K562 (cell line): ENCODE measurements around the gene TBC1D5. TPM values are rescaled to one million over a fixed set of nuclear protein-coding genes. Genes with fewer than 3 reads are reported as not detected.

ENCODE experiments used
- ATAC-seq: fragments of 200-7000 bp; cut with Tn5 transposase; 3 replicates; pipeline ENCODE4 v1.9.1; 2020; ENCODE audit warnings: moderate library complexity
- BruUV-seq: library from RNA; stranded (reverse); fragments of 400-500 nt; replicated peaks from 2 replicates; lab custom pipeline; 2021; lab: Mats Ljungman, UMichigan
- CTCF ChIA-PET: fragments of 300-600 bp; formaldehyde crosslinking; extraction: SDS; loops from one replicate; lab custom pipeline; 2021; ENCODE audit warnings: low intra/inter-chr PET ratio; lab: Yijun Ruan, JAX
- POLR2A ChIA-PET: fragments of 300-600, 350-650 bp; sonication (Branson Sonifier 250); formaldehyde crosslinking; extraction: SDS; loops from one replicate; lab custom pipeline; 2021; ENCODE audit warnings: antibody characterized with exemption, inconsistent platforms; lab: Yijun Ruan, JAX
- DNase-seq, 4 experiments: peaks; one replicate each; pipeline versions ENCODE4 v3.0.0 to v3.0.0-alpha.2; 2011 to 2018; ENCODE audit warnings: low spot score in 3 of 4, mixed read lengths in 3 of 4; ENCODE audit errors: extremely low read depth in 1 of 4
- FAIRE-seq: peaks from 2 replicates; lab custom pipeline; 2011; peaks lifted over from hg19 to GRCh38; lab: Jason Lieb, UNC
- H2AFZ ChIP-seq: 2 replicates; pipeline ENCODE4 v1.6.0; 2011; ENCODE audit warnings: low read depth, low read length, control low read depth, inconsistent platforms
- H3K27ac ChIP-seq: fragments of 200-600 bp; 3 replicates; pipeline ENCODE4 v1.8.0; 2011; ENCODE audit warnings: low read depth, mild to moderate bottlenecking, control low read depth, inconsistent platforms, low read length, moderate library complexity, mixed read lengths; ENCODE audit errors: extremely low read depth
- H3K27me3 ChIP-seq, 2 experiments: fragments of 300-600 bp in 1 of 2; 2 replicates in 1 of 2; 3 replicates in 1 of 2; pipeline versions ENCODE4 v1.6.0 to v1.8.0; 2011; ENCODE audit warnings: inconsistent platforms in 2 of 2, low read length in 2 of 2, mild to moderate bottlenecking in 1 of 2, mixed read lengths in 1 of 2, moderate library complexity in 1 of 2; ENCODE audit not compliant: control insufficient read depth in 2 of 2, insufficient read depth in 2 of 2
- H3K36me3 ChIP-seq: fragments of 300-600 bp; 3 replicates; pipeline ENCODE4 v1.8.0; 2011; ENCODE audit warnings: mild to moderate bottlenecking, low read length, inconsistent platforms; ENCODE audit not compliant: control insufficient read depth, insufficient read depth
- H3K4me1 ChIP-seq, 2 experiments: fragments of 200-600 bp in 1 of 2; replicated peaks in 1 of 2; 2 replicates in 1 of 2; 3 replicates in 1 of 2; pipeline versions ENCODE4 v1.5.1 to v1.8.0; 2011; ENCODE audit warnings: inconsistent platforms in 2 of 2, low read length in 2 of 2, mild to moderate bottlenecking in 1 of 2, mixed read lengths in 1 of 2, moderate library complexity in 1 of 2; ENCODE audit not compliant: control insufficient read depth in 2 of 2, insufficient read depth in 2 of 2
- H3K4me2 ChIP-seq: 2 replicates; pipeline ENCODE4 v1.6.1; 2011; ENCODE audit warnings: low read length, control low read depth, inconsistent platforms, mixed read lengths; ENCODE audit not compliant: insufficient read depth
- H3K4me3 ChIP-seq: fragments of 200-600 bp; sonication (generic), shearing (Covaris generic); 2 replicates; pipeline ENCODE4 v1.5.1; 2016; ENCODE audit warnings: control low read depth, inconsistent platforms
- H3K79me2 ChIP-seq: fragments of 200-600 bp; 3 replicates; pipeline ENCODE4 v1.8.0; 2011; ENCODE audit warnings: low read length, inconsistent platforms; ENCODE audit not compliant: control insufficient read depth, insufficient read depth
- H3K9ac ChIP-seq, 2 experiments: 2 replicates each; pipeline versions ENCODE4 v1.6.0 to v1.6.1; 2011; ENCODE audit warnings: low read depth in 2 of 2, low read length in 2 of 2, control low read depth in 1 of 2, inconsistent platforms in 1 of 2, mild to moderate bottlenecking in 1 of 2, mixed read lengths in 1 of 2; ENCODE audit not compliant: insufficient read depth in 1 of 2
- H3K9me1 ChIP-seq: one replicate; pipeline ENCODE4 v1.6.0; 2011; ENCODE audit warnings: inconsistent platforms, mild to moderate bottlenecking, low read length, moderate library complexity; ENCODE audit not compliant: control insufficient read depth, insufficient read depth
- H3K9me3 ChIP-seq: replicated peaks from 2 replicates; pipeline ENCODE4 v1.5.1; 2011; ENCODE audit warnings: low read depth, low read length, inconsistent platforms; ENCODE audit not compliant: control insufficient read depth, insufficient read depth
- H4K20me1 ChIP-seq: replicated peaks from 2 replicates; pipeline ENCODE4 v1.6.1; 2011; ENCODE audit warnings: low read length, inconsistent platforms, mixed read lengths; ENCODE audit not compliant: control insufficient read depth, insufficient read depth
- ATF7 ChIP-seq: fragments of 450-650 bp; IDR thresholded peaks from 2 replicates; pipeline ENCODE4 v1.7.1; 2014; ENCODE audit warnings: mild to moderate bottlenecking, moderate library complexity
- BHLHE40 ChIP-seq: IDR thresholded peaks from 2 replicates; pipeline ENCODE4 v1.6.1; 2011; ENCODE audit warnings: low read length, improper control_type of control experiment
- CEBPB ChIP-seq: fragments of 450-650 bp; IDR thresholded peaks from 2 replicates; pipeline ENCODE4 v1.6.1; 2016; ENCODE audit warnings: missing genetic modification characterization, missing compliant biosample characterization
- GABPB1 ChIP-seq: sonication (generic); formaldehyde crosslinking; IDR thresholded peaks from 2 replicates; pipeline ENCODE4 v1.8.0; 2022; ENCODE audit warnings: mild to moderate bottlenecking, missing genetic modification reagents
- PCBP1 ChIP-seq: fragments of 200-400 bp; formaldehyde crosslinking; IDR thresholded peaks from 2 replicates; pipeline ENCODE4 v1.6.1; 2018; ENCODE audit warnings: mild to moderate bottlenecking, low read depth, low read length; ENCODE audit not compliant: poor library complexity, severe bottlenecking
- RBM15 ChIP-seq: fragments of 200-400 bp; formaldehyde crosslinking; IDR thresholded peaks from 2 replicates; pipeline ENCODE4 v1.6.1; 2018; ENCODE audit warnings: mild to moderate bottlenecking, low read length, moderate library complexity; ENCODE audit not compliant: insufficient read depth
- SP1 ChIP-seq: sonication (generic); formaldehyde crosslinking; IDR thresholded peaks from 2 replicates; pipeline ENCODE4 v1.8.1; 2022; ENCODE audit warnings: mild to moderate bottlenecking, missing genetic modification reagents
- TEAD1 ChIP-seq, 2 experiments: fragments of 450-650 bp in 1 of 2; sonication (generic) in 1 of 2; formaldehyde crosslinking; IDR thresholded peaks; 2 replicates each; pipeline versions ENCODE4 v1.4.0 to v1.8.0; 2020 to 2022; ENCODE audit warnings: mild to moderate bottlenecking in 2 of 2, missing genetic modification reagents in 1 of 2
- ZBTB17 ChIP-seq: fragments of 450-650 bp; formaldehyde crosslinking; IDR thresholded peaks from 2 replicates; pipeline ENCODE4 v1.4.0; 2020; ENCODE audit warnings: mild to moderate bottlenecking
- ZFP91 ChIP-seq: sonication (generic); formaldehyde crosslinking; IDR thresholded peaks from 2 replicates; pipeline ENCODE4 v1.8.0; 2022; ENCODE audit warnings: mild to moderate bottlenecking, missing genetic modification reagents
- ZNF318 ChIP-seq, 2 experiments: fragments of 450-650 bp; IDR thresholded peaks; 2 replicates each; pipeline ENCODE4 v1.6.1; 2016; ENCODE audit warnings: mild to moderate bottlenecking in 2 of 2, borderline replicate concordance in 1 of 2, low read depth in 1 of 2, moderate library complexity in 1 of 2
- WGBS: fragments of 100-300 bp; shearing (Covaris generic); methylation state at CpG from one replicate; pipeline ENCODE4 v1.1.6; 2016; ENCODE audit warnings: low coverage, mixed read lengths; ENCODE audit not compliant: insufficient coverage; ENCODE audit errors: missing lambda C conversion rate; 5-methylcytosine and 5-hydroxymethylcytosine counted together
- in situ Hi-C: fragments of 300-500 bp; cut with MboI; formaldehyde crosslinking; loops from 4 replicates; pipeline ENCODE4 v1.15.0; 2018; ENCODE audit warnings: inconsistent platforms, mixed read lengths
- intact Hi-C: fragments of 100-400 bp; cut with micrococcal nuclease; formaldehyde crosslinking; loops from 2 replicates; pipeline ENCODE4 v1.14.2; 2022
- polyA plus RNA-seq, 8 experiments: library from polyadenylated mRNA; depleted of rRNA in 4 of 8; stranded (reverse) in 5 of 8; unstranded in 3 of 8; fragments of >200 nt; fragmentation: Nextera tagmentation in 2 of 8; fragmentation: Illumina TruSeq in 1 of 8; extraction: Ambion mirVana in 2 of 8; extraction: Trizol in 1 of 8; gene quantifications; 2 replicates each; pipeline versions ENCODE4 v1.2.1 to v1.2.3, GENCODE V29; 2011 to 2014; ENCODE audit warnings: inconsistent platforms in 1 of 8, missing spikeins in 1 of 8
- total RNA-seq, 7 experiments: library from RNA; depleted of rRNA in 6 of 7; stranded (reverse); fragments of >200 nt in 6 of 7; fragmentation: Illumina TruSeq in 2 of 7; extraction: Trizol in 2 of 7; gene quantifications; 2 replicates each; pipeline versions ENCODE4 v1.2.1 to v1.2.3, GENCODE V29; 2011 to 2021; ENCODE audit warnings: low replicate concordance in 1 of 7

Gene TBC1D5
- total and polyA plus RNA-seq, 9 of the 15 experiments (the other 6 are each of a cell fraction or from before 2014, with no cell fraction given): 2.9 to 38.1 (median 25.6) TPM

GRCh38 chr3:17645074-17645698, 97.2 kb downstream of the TBC1D5 start (continued):
- TF ChIP-seq ZFP91 (CRISPR knock-in tag) (no peak), BHLHE40 (no peak), CEBPB (tag) (peak; percentile 83), PCBP1 (no peak)

GRCh38 chr3:17643691-17644090, 98.7 kb downstream of the TBC1D5 start:
- BruUV-seq: no TSS peak
- TF ChIP-seq ZNF318 (IDR thresholded peaks at IDR 0.05; ENCODE audit: borderline replicate concordance in 1 of 2, low read depth in 1 of 2): no peak
- TF ChIP-seq SP1 (CRISPR knock-in tag): no peak
- no peak for TF ChIP-seq TEAD1 (CRISPR knock-in tag; IDR thresholded peaks at IDR 0.05)
- no peak for TF ChIP-seq GABPB1
- no peak for TF ChIP-seq ZBTB17
- no peak for TF ChIP-seq ATF7
- TF ChIP-seq RBM15: no peak

More at GRCh38 chr3:17643691-17644090, 98.7 kb downstream of the TBC1D5 start:
- POLR2A ChIA-PET: no interaction called here
- WGBS: 53% methylated on average over 4 of the region's 4 CpGs
- no peaks in the 10 kb centered on the region for H3K27me3 ChIP-seq
- FAIRE-seq (no peak), ATAC-seq (no peak), DNase-seq (no peak)
- H3K27ac ChIP-seq: no peak overlapping the region
- no peak overlapping the region for H3K4me2 ChIP-seq
- no peak overlapping the region for H2AFZ ChIP-seq
- CTCF ChIA-PET: no interaction called here
- no peaks in the 10 kb centered on the region for H3K4me1 ChIP-seq
- in situ Hi-C loops: loop anchor here (25.0 kb wide), 1 partner anchor 194 kb away; no protein-coding TSS in a partner anchor
- H3K9me1 ChIP-seq: no peaks in the 10 kb centered on the region
- no peak overlapping the region for H3K4me3 ChIP-seq
- no peaks in the 10 kb centered on the region for H3K79me2 ChIP-seq
- no peak overlapping the region for H3K9ac ChIP-seq
- H4K20me1 ChIP-seq: no peaks in the 10 kb centered on the region
- intact Hi-C loops: loop anchor here (2.0 kb wide), 1 partner anchor 97 kb away; no protein-coding TSS in a partner anchor
- no peaks in the 10 kb centered on the region for H3K9me3 ChIP-seq
- H3K36me3 ChIP-seq: no peaks in the 10 kb centered on the region
